ENCODE data around the gene KCNQ5. TPM values are rescaled to one million over a fixed set of nuclear protein-coding genes. Genes with fewer than 3 reads are reported as not detected.

Gene KCNQ5
- total RNA-seq, 1 experiment from 2014 or later = not detected

DNA sequence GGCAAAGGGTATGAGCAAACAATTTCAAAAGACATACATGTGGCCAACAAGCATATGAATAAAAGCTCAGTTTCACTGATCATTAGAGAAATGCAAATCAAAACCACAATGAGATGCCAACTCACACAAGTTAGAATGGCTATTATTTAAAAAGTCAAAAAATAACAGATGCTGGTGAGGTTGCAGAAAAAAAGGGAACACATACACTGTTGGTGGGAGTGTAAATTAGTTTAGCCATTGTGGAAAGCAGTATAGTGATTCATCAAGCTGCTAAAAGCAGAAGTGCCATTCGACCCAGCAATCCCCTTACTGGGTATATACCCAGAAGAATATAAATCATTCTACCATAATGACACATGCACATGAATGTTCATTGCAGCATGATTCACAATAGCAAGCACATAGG is 610.1 kb downstream of the KCNQ5 start:
- H3K27ac ChIP-seq (ENCODE audit: low read depth, low read length) = no peak overlapping the region

More for the DNA sequence above, 610.1 kb downstream of the KCNQ5 start:
- no peaks in the 10 kb centered on the region for H3K36me3 ChIP-seq (ENCODE audit: control insufficient read depth in 1 of 2, insufficient read depth in 2 of 2, low read length in 2 of 2)
- ChIA-PET POLR2A (no interaction called here), CTCF (no interaction called here), RAD21 (ENCODE audit: low non-redundant PET in 1 of 2, low total read pairs in 2 of 2, uncharacterized antibody in 2 of 2, unreplicated experiment in 2 of 2) (no interaction called here)
- no peak overlapping the region for H2AFZ ChIP-seq (ENCODE audit: low read depth, low read length, poor library complexity, severe bottlenecking)
- H3K27me3 ChIP-seq (ENCODE audit: insufficient read depth, low read length) = no peaks in the 10 kb centered on the region
- TF ChIP-seq FOSL1 (IDR thresholded peaks at IDR 0.05; ENCODE audit: low read depth) (no peak), SP1 (IDR thresholded peaks at IDR 0.05; ENCODE audit: low read depth) (no peak), POLR2A (IDR thresholded peaks at IDR 0.05; ENCODE audit: borderline replicate concordance, extremely low read depth, insufficient read depth, insufficient read length) (no peak), RAD21 (IDR thresholded peaks at IDR 0.05; ENCODE audit: low read depth) (no peak), TCF7L2 (IDR thresholded peaks at IDR 0.05; ENCODE audit: borderline replicate concordance, extremely low read depth, insufficient read depth, insufficient read length) (no peak), YY1 (IDR thresholded peaks at IDR 0.05; ENCODE audit: extremely low read depth, insufficient replicate concordance, low read depth, low read length) (no peak), SIN3A (IDR thresholded peaks at IDR 0.05; ENCODE audit: low read depth) (no peak), POLR2AphosphoS5 (IDR thresholded peaks at IDR 0.05; ENCODE audit: low read depth, low read length) (no peak), SRF (IDR thresholded peaks at IDR 0.05; ENCODE audit: low read depth) (no peak), EZH2 (IDR thresholded peaks at IDR 0.05) (no peak), CBX3 (IDR thresholded peaks at IDR 0.05; ENCODE audit: low read depth) (no peak), EZH2phosphoT487 (IDR thresholded peaks at IDR 0.05; ENCODE audit: borderline replicate concordance) (no peak)
- TF ChIP-seq, protein P1, sequence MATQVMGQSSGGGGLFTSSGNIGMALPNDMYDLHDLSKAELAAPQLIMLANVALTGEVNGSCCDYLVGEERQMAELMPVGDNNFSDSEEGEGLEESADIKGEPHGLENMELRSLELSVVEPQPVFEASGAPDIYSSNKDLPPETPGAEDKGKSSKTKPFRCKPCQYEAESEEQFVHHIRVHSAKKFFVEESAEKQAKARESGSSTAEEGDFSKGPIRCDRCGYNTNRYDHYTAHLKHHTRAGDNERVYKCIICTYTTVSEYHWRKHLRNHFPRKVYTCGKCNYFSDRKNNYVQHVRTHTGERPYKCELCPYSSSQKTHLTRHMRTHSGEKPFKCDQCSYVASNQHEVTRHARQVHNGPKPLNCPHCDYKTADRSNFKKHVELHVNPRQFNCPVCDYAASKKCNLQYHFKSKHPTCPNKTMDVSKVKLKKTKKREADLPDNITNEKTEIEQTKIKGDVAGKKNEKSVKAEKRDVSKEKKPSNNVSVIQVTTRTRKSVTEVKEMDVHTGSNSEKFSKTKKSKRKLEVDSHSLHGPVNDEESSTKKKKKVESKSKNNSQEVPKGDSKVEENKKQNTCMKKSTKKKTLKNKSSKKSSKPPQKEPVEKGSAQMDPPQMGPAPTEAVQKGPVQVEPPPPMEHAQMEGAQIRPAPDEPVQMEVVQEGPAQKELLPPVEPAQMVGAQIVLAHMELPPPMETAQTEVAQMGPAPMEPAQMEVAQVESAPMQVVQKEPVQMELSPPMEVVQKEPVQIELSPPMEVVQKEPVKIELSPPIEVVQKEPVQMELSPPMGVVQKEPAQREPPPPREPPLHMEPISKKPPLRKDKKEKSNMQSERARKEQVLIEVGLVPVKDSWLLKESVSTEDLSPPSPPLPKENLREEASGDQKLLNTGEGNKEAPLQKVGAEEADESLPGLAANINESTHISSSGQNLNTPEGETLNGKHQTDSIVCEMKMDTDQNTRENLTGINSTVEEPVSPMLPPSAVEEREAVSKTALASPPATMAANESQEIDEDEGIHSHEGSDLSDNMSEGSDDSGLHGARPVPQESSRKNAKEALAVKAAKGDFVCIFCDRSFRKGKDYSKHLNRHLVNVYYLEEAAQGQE (IDR thresholded peaks at IDR 0.05; ENCODE audit: low read depth) = no peak
- TF ChIP-seq, protein P2, sequence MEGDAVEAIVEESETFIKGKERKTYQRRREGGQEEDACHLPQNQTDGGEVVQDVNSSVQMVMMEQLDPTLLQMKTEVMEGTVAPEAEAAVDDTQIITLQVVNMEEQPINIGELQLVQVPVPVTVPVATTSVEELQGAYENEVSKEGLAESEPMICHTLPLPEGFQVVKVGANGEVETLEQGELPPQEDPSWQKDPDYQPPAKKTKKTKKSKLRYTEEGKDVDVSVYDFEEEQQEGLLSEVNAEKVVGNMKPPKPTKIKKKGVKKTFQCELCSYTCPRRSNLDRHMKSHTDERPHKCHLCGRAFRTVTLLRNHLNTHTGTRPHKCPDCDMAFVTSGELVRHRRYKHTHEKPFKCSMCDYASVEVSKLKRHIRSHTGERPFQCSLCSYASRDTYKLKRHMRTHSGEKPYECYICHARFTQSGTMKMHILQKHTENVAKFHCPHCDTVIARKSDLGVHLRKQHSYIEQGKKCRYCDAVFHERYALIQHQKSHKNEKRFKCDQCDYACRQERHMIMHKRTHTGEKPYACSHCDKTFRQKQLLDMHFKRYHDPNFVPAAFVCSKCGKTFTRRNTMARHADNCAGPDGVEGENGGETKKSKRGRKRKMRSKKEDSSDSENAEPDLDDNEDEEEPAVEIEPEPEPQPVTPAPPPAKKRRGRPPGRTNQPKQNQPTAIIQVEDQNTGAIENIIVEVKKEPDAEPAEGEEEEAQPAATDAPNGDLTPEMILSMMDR (IDR thresholded peaks at IDR 0.05 in 2 of 3, conservative IDR thresholded peaks at IDR 0.05 in 1 of 3; ENCODE audit: borderline replicate concordance in 1 of 3, insufficient read depth in 1 of 3, low read depth in 2 of 3, low read length in 2 of 3) = no peak
- TF ChIP-seq, protein P3, sequence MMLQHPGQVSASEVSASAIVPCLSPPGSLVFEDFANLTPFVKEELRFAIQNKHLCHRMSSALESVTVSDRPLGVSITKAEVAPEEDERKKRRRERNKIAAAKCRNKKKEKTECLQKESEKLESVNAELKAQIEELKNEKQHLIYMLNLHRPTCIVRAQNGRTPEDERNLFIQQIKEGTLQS (IDR thresholded peaks at IDR 0.05) = no peak
- TF ChIP-seq, protein P4, sequence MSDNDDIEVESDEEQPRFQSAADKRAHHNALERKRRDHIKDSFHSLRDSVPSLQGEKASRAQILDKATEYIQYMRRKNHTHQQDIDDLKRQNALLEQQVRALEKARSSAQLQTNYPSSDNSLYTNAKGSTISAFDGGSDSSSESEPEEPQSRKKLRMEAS (IDR thresholded peaks at IDR 0.05) = no peak
- TF ChIP-seq, protein P5, sequence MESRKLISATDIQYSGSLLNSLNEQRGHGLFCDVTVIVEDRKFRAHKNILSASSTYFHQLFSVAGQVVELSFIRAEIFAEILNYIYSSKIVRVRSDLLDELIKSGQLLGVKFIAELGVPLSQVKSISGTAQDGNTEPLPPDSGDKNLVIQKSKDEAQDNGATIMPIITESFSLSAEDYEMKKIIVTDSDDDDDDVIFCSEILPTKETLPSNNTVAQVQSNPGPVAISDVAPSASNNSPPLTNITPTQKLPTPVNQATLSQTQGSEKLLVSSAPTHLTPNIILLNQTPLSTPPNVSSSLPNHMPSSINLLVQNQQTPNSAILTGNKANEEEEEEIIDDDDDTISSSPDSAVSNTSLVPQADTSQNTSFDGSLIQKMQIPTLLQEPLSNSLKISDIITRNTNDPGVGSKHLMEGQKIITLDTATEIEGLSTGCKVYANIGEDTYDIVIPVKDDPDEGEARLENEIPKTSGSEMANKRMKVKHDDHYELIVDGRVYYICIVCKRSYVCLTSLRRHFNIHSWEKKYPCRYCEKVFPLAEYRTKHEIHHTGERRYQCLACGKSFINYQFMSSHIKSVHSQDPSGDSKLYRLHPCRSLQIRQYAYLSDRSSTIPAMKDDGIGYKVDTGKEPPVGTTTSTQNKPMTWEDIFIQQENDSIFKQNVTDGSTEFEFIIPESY (IDR thresholded peaks at IDR 0.05; ENCODE audit: extremely low read depth, insufficient replicate concordance, low read length) = no peak
- intact Hi-C loops (cut with micrococcal nuclease) = no loop called here
- H4K20me1 ChIP-seq (ENCODE audit: insufficient read depth) = no peaks in the 10 kb centered on the region
- H3K9ac ChIP-seq (ENCODE audit: low read length) = no peak overlapping the region
- no peaks in the 10 kb centered on the region for H3K9me2 ChIP-seq (ENCODE audit: insufficient read depth)
- DNase-seq (ENCODE audit: low read depth, low spot score) (no peak), ATAC-seq (no peak)
- H3K9me3 ChIP-seq (ENCODE audit: control insufficient read depth in 1 of 2, insufficient read depth in 1 of 2, low read depth in 1 of 2, low read length in 2 of 2) = no peaks in the 10 kb centered on the region
- no TSS peak for BruUV-seq (replicated peaks)
- no peak overlapping the region for H3K4me3 ChIP-seq (replicated peaks in 1 of 2; ENCODE audit: low read depth in 1 of 2, low read length in 2 of 2)
- no peaks in the 10 kb centered on the region for H3K79me2 ChIP-seq (ENCODE audit: insufficient read depth, low read length)
- H3K4me2 ChIP-seq (ENCODE audit: low read length) = no peak overlapping the region
- no peaks in the 10 kb centered on the region for H3K4me1 ChIP-seq (ENCODE audit: control insufficient read depth in 1 of 2, insufficient read depth in 2 of 2, low read length in 2 of 2)

All from HCT116 (cell line).